Measurements from ENCODE around the gene STUB1. TPM values are rescaled to one million over a fixed set of nuclear protein-coding genes. Genes with fewer than 3 reads are reported as not detected.

Gene STUB1
- total and polyA plus RNA-seq, 4 donors, result 67.4 to 169 (median 105) TPM

Other genes starting within 250 kb of the STUB1 start
- gene CAPN15, start 152.7 kb upstream of the STUB1 start, total RNA-seq, result 10 to 100 TPM; 27.9 to 33.9 TPM
- gene CAPN15, start 152.7 kb upstream of the STUB1 start, polyA plus RNA-seq, result 10 to 100 TPM; 15.3 to 24.1 TPM
- not detected for gene PRR35, start 120.0 kb upstream of the STUB1 start, total RNA-seq
- gene PRR35, start 120.0 kb upstream of the STUB1 start, polyA plus RNA-seq, result under 1 TPM in 1 of 2 donors, not detected in 1; 0.05 TPM
- 1 to 10 TPM in 1 of 2 donors, under 1 TPM in 1; 0.52 to 2.2 TPM for gene NHLRC4, start 113.4 kb upstream of the STUB1 start, total RNA-seq
- 1 to 10 TPM in 1 of 2 donors, under 1 TPM in 1; 0.25 to 2.6 TPM for gene NHLRC4, start 113.4 kb upstream of the STUB1 start, polyA plus RNA-seq
- 10 to 100 TPM; 25.8 to 38.5 TPM for gene PIGQ, start 110.4 kb upstream of the STUB1 start, total RNA-seq
- 10 to 100 TPM; 10.8 to 92.2 TPM for gene PIGQ, start 110.4 kb upstream of the STUB1 start, polyA plus RNA-seq
- 10 to 100 TPM; 17.9 to 19.6 TPM for gene RAB40C, start 90.3 kb upstream of the STUB1 start, total RNA-seq
- 10 to 100 TPM in 1 of 2 donors, 1 to 10 TPM in 1; 9.5 to 40.7 TPM for gene RAB40C, start 90.3 kb upstream of the STUB1 start, polyA plus RNA-seq
- 1 to 10 TPM in 1 of 2 donors, under 1 TPM in 1; 0.33 to 1.0 TPM for gene WFIKKN1, start 49.4 kb upstream of the STUB1 start, total RNA-seq
- gene WFIKKN1, start 49.4 kb upstream of the STUB1 start, polyA plus RNA-seq, result 1 to 10 TPM in 1 of 2 donors, under 1 TPM in 1; 0.63 to 2.2 TPM
- 10 to 100 TPM; 45.2 to 64.8 TPM for gene METTL26, start 44.1 kb upstream of the STUB1 start, total RNA-seq
- 100 to 1,000 TPM in 1 of 2 donors, 10 to 100 TPM in 1; 86.0 to 158 TPM for gene METTL26, start 44.1 kb upstream of the STUB1 start, polyA plus RNA-seq
- 10 to 100 TPM; 10.4 to 14.7 TPM for gene MCRIP2, start 38.6 kb upstream of the STUB1 start, total RNA-seq
- gene MCRIP2, start 38.6 kb upstream of the STUB1 start, polyA plus RNA-seq, result 10 to 100 TPM; 22.9 to 28.9 TPM
- 10 to 100 TPM; 21.0 to 25.8 TPM for gene WDR90, start 31.0 kb upstream of the STUB1 start, total RNA-seq
- gene WDR90, start 31.0 kb upstream of the STUB1 start, polyA plus RNA-seq, result 10 to 100 TPM in 1 of 2 donors, 1 to 10 TPM in 1; 7.5 to 60.9 TPM
- 10 to 100 TPM; 79.3 to 93.8 TPM for gene RHOT2, start 12.3 kb upstream of the STUB1 start, total RNA-seq
- gene RHOT2, start 12.3 kb upstream of the STUB1 start, polyA plus RNA-seq, result 100 to 1,000 TPM in 1 of 2 donors, 10 to 100 TPM in 1; 27.4 to 356 TPM
- 1 to 10 TPM in 1 of 2 donors, under 1 TPM in 1; 0.88 to 1.3 TPM for gene RHBDL1, start 4.7 kb upstream of the STUB1 start, total RNA-seq
- gene RHBDL1, start 4.7 kb upstream of the STUB1 start, polyA plus RNA-seq, result 1 to 10 TPM in 1 of 2 donors, not detected in 1; 1.5 TPM
- 10 to 100 TPM; 46.1 to 51.7 TPM for gene JMJD8, start 3.9 kb downstream of the STUB1 start, total RNA-seq
- gene JMJD8, start 3.9 kb downstream of the STUB1 start, polyA plus RNA-seq, result 100 to 1,000 TPM in 1 of 2 donors, 10 to 100 TPM in 1; 55.2 to 110 TPM
- gene WDR24, start 10.0 kb downstream of the STUB1 start, total RNA-seq, result 1 to 10 TPM; 6.7 to 8.4 TPM
- 10 to 100 TPM in 1 of 2 donors, 1 to 10 TPM in 1; 4.3 to 10.4 TPM for gene WDR24, start 10.0 kb downstream of the STUB1 start, polyA plus RNA-seq
- under 1 TPM; 0.16 to 0.18 TPM for gene FBXL16, start 25.4 kb downstream of the STUB1 start, total RNA-seq
- gene FBXL16, start 25.4 kb downstream of the STUB1 start, polyA plus RNA-seq, result not detected
- gene METRN, start 34.7 kb downstream of the STUB1 start, total RNA-seq, result 10 to 100 TPM; 22.7 to 26.6 TPM
- gene METRN, start 34.7 kb downstream of the STUB1 start, polyA plus RNA-seq, result 10 to 100 TPM; 26.7 to 61.3 TPM
- 10 to 100 TPM; 18.6 to 25.7 TPM for gene ANTKMT, start 40.7 kb downstream of the STUB1 start, total RNA-seq
- gene ANTKMT, start 40.7 kb downstream of the STUB1 start, polyA plus RNA-seq, result 10 to 100 TPM; 13.1 to 33.0 TPM
- gene CCDC78, start 46.0 kb downstream of the STUB1 start, total RNA-seq, result 1 to 10 TPM in 1 of 2 donors, under 1 TPM in 1; 0.39 to 1.7 TPM
- under 1 TPM in 1 of 2 donors, not detected in 1; 0.97 TPM for gene CCDC78, start 46.0 kb downstream of the STUB1 start, polyA plus RNA-seq
- gene HAGHL, start 46.7 kb downstream of the STUB1 start, total RNA-seq, result 1 to 10 TPM; 2.4 to 3.8 TPM
- 10 to 100 TPM in 1 of 2 donors, 1 to 10 TPM in 1; 2.8 to 22.5 TPM for gene HAGHL, start 46.7 kb downstream of the STUB1 start, polyA plus RNA-seq
- gene CIAO3, start 60.6 kb downstream of the STUB1 start, total RNA-seq, result 10 to 100 TPM; 21.8 to 22.4 TPM
- 10 to 100 TPM; 12.4 to 35.9 TPM for gene CIAO3, start 60.6 kb downstream of the STUB1 start, polyA plus RNA-seq
- gene MSLN, start 80.3 kb downstream of the STUB1 start, total RNA-seq, result under 1 TPM; 0.33 to 0.52 TPM
- 1 to 10 TPM; 1.5 to 2.1 TPM for gene MSLN, start 80.3 kb downstream of the STUB1 start, polyA plus RNA-seq
- 10 to 100 TPM; 12.1 to 13.5 TPM for gene RPUSD1, start 108.0 kb downstream of the STUB1 start, total RNA-seq
- 10 to 100 TPM in 1 of 2 donors, 1 to 10 TPM in 1; 6.8 to 20.3 TPM for gene RPUSD1, start 108.0 kb downstream of the STUB1 start, polyA plus RNA-seq
- 10 to 100 TPM in 1 of 2 donors, 1 to 10 TPM in 1; 7.1 to 14.3 TPM for gene CHTF18, start 108.2 kb downstream of the STUB1 start, total RNA-seq
- 10 to 100 TPM in 1 of 2 donors, 1 to 10 TPM in 1; 3.0 to 56.9 TPM for gene CHTF18, start 108.2 kb downstream of the STUB1 start, polyA plus RNA-seq
- gene GNG13, start 120.3 kb downstream of the STUB1 start, total RNA-seq, result not detected
- gene GNG13, start 120.3 kb downstream of the STUB1 start, polyA plus RNA-seq, result not detected

Data from aorta (tissue), 4 donors.